Astrocyte (in vitro differentiated cells and primary cell): Measurements from ENCODE around the gene PFKFB2.

Experiments used
- EZH2 ChIP-seq: IDR thresholded peaks from 2 replicates; pipeline ENCODE4 v1.6.1; 2012; ENCODE audit warnings: mild to moderate bottlenecking, low read length, inconsistent platforms; ENCODE audit not compliant: insufficient read depth
- TF ChIP-seq, protein P1 (sequence below): IDR thresholded peaks from 2 replicates; pipeline ENCODE4 v1.5.1; 2011; ENCODE audit warnings: low read depth, mild to moderate bottlenecking, inconsistent platforms, low read length, moderate library complexity; ENCODE audit not compliant: insufficient read depth

DNA sequence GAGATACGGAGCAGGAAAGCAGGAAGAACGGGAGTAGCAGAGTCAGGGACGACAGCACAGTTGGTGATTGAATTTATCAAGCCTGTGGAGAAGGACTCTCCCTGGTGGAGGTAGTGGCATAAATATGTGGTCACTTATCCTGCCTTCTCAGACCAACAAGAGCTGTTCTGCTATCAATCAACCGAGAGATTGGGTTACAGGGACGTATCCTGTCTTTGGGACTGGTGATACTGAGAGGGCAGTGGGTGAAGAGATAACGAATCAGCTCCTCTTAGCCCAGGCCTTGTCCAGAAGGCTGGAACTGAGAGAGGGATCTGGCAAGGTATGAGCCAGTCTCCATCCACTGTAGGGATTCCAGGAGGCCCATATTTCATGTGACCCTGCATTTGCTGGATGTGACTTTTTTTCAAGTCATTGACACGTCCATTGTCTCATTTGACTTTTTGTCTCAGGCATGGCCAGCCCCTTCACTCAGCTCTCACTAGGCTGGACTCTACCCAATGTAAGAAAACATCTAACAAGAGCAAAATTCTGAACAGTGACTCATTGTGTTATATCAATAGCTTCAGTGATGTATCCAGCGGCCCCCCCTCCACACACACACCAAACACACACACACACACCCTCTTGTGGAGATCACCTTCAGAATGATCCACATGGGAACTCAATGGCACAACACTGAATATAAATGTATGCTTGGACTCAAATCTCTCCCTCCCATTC is 31.8 kb upstream of the PFKFB2 start:
- no peak for TF ChIP-seq EZH2
- TF ChIP-seq, protein P1, sequence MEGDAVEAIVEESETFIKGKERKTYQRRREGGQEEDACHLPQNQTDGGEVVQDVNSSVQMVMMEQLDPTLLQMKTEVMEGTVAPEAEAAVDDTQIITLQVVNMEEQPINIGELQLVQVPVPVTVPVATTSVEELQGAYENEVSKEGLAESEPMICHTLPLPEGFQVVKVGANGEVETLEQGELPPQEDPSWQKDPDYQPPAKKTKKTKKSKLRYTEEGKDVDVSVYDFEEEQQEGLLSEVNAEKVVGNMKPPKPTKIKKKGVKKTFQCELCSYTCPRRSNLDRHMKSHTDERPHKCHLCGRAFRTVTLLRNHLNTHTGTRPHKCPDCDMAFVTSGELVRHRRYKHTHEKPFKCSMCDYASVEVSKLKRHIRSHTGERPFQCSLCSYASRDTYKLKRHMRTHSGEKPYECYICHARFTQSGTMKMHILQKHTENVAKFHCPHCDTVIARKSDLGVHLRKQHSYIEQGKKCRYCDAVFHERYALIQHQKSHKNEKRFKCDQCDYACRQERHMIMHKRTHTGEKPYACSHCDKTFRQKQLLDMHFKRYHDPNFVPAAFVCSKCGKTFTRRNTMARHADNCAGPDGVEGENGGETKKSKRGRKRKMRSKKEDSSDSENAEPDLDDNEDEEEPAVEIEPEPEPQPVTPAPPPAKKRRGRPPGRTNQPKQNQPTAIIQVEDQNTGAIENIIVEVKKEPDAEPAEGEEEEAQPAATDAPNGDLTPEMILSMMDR = no peak
